GM21390 (cell line): ENCODE results near the gene RGS7.
"Not testable (repeated sequence)": the region's sequence is repeated elsewhere in the genome, so short reads cannot be mapped to it uniquely, and the experiment has no call there.

Experiments
- ATAC-seq: cut with Tn5 transposase; IDR thresholded peaks from one replicate; pipeline ENCODE4 v1.9.1; 2021; ENCODE audit not compliant: unreplicated experiment

The RGS7 gene

GRCh38 chr1:241215203-241215602, 141.8 kb downstream of the RGS7 start:
- no peak for ATAC-seq

- no peak for ATAC-seq
Measured at GRCh38 chr1:241213139-241213538, 143.9 kb downstream of the RGS7 start.

GRCh38 chr1:241212628-241213027, 144.4 kb downstream of the RGS7 start:
- no peak for ATAC-seq

GRCh38 chr1:241208910-241209379, 148.1 kb downstream of the RGS7 start:
- ATAC-seq: no peak

GRCh38 chr1:241203817-241204216, 153.2 kb downstream of the RGS7 start:
- ATAC-seq: no peak

- no peak for ATAC-seq
Measured at GRCh38 chr1:241202401-241202800, 154.6 kb downstream of the RGS7 start.

GRCh38 chr1:241186716-241187115, 170.3 kb downstream of the RGS7 start:
- no peak for ATAC-seq

GRCh38 chr1:241181971-241182370, 175.0 kb downstream of the RGS7 start:
- ATAC-seq: no peak

- no peak for ATAC-seq
Measured at GRCh38 chr1:241181471-241181870, 175.5 kb downstream of the RGS7 start.

- ATAC-seq: no peak
Measured at GRCh38 chr1:241180569-241180968, 176.4 kb downstream of the RGS7 start.

- ATAC-seq: no peak
Measured at GRCh38 chr1:241177660-241178059, 179.3 kb downstream of the RGS7 start.

- no peak for ATAC-seq
Measured at GRCh38 chr1:241172486-241172885, 184.5 kb downstream of the RGS7 start.

GRCh38 chr1:241171991-241172390, 185.0 kb downstream of the RGS7 start:
- no peak for ATAC-seq

GRCh38 chr1:241167121-241167630, 189.8 kb downstream of the RGS7 start:
- no peak for ATAC-seq

- ATAC-seq: no peak
Measured at GRCh38 chr1:241166625-241167024, 190.4 kb downstream of the RGS7 start.

GRCh38 chr1:241165256-241165655, 191.7 kb downstream of the RGS7 start:
- not testable (repeated sequence) for ATAC-seq

- no peak for ATAC-seq
Measured at GRCh38 chr1:241163363-241163762, 193.6 kb downstream of the RGS7 start.

- ATAC-seq: no peak
Measured at GRCh38 chr1:241161188-241161689, 195.8 kb downstream of the RGS7 start.

- ATAC-seq: no peak
Measured at GRCh38 chr1:241157435-241157834, 199.6 kb downstream of the RGS7 start.

GRCh38 chr1:241156231-241156965, 200.6 kb downstream of the RGS7 start:
- ATAC-seq: no peak

GRCh38 chr1:241145881-241146280, 211.1 kb downstream of the RGS7 start:
- no peak for ATAC-seq

- ATAC-seq: no peak
Measured at GRCh38 chr1:241143765-241144442, 213.1 kb downstream of the RGS7 start.
